Measurements from ENCODE around the gene OLIG2. TPM values are rescaled to one million over a fixed set of nuclear protein-coding genes. Genes with fewer than 3 reads are reported as not detected.

The OLIG2 gene
- total RNA-seq, 2 experiments from 2014 or later = not detected

DNA sequence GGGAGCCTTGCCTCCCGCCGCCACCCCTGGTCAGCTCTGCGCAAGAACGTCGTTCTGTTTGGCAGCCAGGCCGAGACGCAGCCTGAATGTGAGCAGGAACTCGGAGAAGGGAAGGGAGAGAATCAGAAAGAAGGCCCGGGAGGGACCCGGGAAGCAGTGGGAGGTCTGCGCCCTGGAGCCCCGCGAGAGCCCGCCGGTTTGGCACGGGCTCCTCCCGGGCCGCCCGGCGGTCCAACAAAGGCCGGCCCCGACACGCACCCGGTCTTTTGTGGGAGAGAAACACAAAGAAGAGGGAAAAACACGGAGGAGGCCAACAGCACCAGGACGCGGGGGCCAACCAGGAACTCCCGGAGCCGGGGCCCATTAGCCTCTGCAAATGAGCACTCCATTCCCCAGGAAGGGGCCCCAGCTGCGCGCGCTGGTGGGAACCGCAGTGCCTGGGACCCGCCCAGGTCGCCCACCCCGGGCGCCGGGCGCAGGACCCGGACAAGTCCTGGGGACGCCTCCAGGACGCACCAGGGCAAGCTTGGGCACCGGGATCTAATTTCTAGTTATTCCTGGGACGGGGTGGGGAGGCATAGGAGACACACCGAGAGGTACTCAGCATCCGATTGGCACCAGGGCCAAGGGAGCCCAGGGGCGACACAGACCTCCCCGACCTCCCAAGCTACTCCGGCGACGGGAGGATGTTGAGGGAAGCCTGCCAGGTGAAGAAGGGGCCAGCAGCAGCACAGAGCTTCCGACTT lies 2.7 kb upstream of the OLIG2 start:
- no TSS peak for BruUV-seq (replicated peaks)

DNA sequence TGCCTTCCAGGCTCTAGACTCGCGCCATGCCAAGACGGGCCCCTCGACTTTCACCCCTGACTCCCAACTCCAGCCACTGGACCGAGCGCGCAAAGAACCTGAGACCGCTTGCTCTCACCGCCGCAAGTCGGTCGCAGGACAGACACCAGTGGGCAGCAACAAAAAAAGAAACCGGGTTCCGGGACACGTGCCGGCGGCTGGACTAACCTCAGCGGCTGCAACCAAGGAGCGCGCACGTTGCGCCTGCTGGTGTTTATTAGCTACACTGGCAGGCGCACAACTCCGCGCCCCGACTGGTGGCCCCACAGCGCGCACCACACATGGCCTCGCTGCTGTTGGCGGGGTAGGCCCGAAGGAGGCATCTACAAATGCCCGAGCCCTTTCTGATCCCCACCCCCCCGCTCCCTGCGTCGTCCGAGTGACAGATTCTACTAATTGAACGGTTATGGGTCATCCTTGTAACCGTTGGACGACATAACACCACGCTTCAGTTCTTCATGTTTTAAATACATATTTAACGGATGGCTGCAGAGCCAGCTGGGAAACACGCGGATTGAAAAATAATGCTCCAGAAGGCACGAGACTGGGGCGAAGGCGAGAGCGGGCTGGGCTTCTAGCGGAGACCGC lies 2.0 kb upstream of the OLIG2 start:
- no peak overlapping the region for H3K4me2 ChIP-seq (ENCODE audit: low read length)
- H3K4me3 ChIP-seq (ENCODE audit: low read depth, low read length, poor library complexity, severe bottlenecking) = no peak overlapping the region
- ChIA-PET POLR2A (no interaction called here), CTCF (ENCODE audit: unreplicated experiment) (no interaction called here)
- H3K4me1 ChIP-seq (ENCODE audit: insufficient read depth, low read length, poor library complexity, severe bottlenecking) = no peaks in the 10 kb centered on the region
- TF ChIP-seq, protein P1, sequence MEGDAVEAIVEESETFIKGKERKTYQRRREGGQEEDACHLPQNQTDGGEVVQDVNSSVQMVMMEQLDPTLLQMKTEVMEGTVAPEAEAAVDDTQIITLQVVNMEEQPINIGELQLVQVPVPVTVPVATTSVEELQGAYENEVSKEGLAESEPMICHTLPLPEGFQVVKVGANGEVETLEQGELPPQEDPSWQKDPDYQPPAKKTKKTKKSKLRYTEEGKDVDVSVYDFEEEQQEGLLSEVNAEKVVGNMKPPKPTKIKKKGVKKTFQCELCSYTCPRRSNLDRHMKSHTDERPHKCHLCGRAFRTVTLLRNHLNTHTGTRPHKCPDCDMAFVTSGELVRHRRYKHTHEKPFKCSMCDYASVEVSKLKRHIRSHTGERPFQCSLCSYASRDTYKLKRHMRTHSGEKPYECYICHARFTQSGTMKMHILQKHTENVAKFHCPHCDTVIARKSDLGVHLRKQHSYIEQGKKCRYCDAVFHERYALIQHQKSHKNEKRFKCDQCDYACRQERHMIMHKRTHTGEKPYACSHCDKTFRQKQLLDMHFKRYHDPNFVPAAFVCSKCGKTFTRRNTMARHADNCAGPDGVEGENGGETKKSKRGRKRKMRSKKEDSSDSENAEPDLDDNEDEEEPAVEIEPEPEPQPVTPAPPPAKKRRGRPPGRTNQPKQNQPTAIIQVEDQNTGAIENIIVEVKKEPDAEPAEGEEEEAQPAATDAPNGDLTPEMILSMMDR (conservative IDR thresholded peaks at IDR 0.05; ENCODE audit: low read length) = no peak
- TF ChIP-seq EZH2phosphoT487 (IDR thresholded peaks at IDR 0.05; ENCODE audit: borderline replicate concordance, low read depth, low read length) = no peak
- no peaks in the 10 kb centered on the region for H3K79me2 ChIP-seq (ENCODE audit: insufficient read depth, low read depth, low read length)
- BruUV-seq (replicated peaks) = no TSS peak
- no peaks in the 10 kb centered on the region for H3K9me2 ChIP-seq (ENCODE audit: insufficient read depth, low read length)
- no peak for DNase-seq (ENCODE audit: low spot score)
- H3K9me3 ChIP-seq (ENCODE audit: low read length) = no peaks in the 10 kb centered on the region
- intact Hi-C loops (cut with micrococcal nuclease; ENCODE audit: unreplicated experiment) = no loop called here
- no peaks in the 10 kb centered on the region for H4K20me1 ChIP-seq (ENCODE audit: insufficient read depth, low read length)
- H3K36me3 ChIP-seq (ENCODE audit: insufficient read depth, low read length) = no peaks in the 10 kb centered on the region
- no peak overlapping the region for H3K27ac ChIP-seq (ENCODE audit: low read depth, low read length, poor library complexity, severe bottlenecking)
- no peak overlapping the region for H2AFZ ChIP-seq (ENCODE audit: low read length)

More for the DNA sequence above, 2.7 kb upstream of the OLIG2 start:
- H2AFZ ChIP-seq (ENCODE audit: low read length) = no peak overlapping the region
- H3K79me2 ChIP-seq (ENCODE audit: insufficient read depth, low read depth, low read length) = no peaks in the 10 kb centered on the region
- intact Hi-C loops (cut with micrococcal nuclease; ENCODE audit: unreplicated experiment) = no loop called here
- H3K27ac ChIP-seq (ENCODE audit: low read depth, low read length, poor library complexity, severe bottlenecking) = no peak overlapping the region
- POLR2A ChIA-PET = no interaction called here
- H3K4me3 ChIP-seq (ENCODE audit: low read depth, low read length, poor library complexity, severe bottlenecking) = no peak overlapping the region
- H3K9me3 ChIP-seq (ENCODE audit: low read length) = no peaks in the 10 kb centered on the region
- H4K20me1 ChIP-seq (ENCODE audit: insufficient read depth, low read length) = no peaks in the 10 kb centered on the region
- H3K36me3 ChIP-seq (ENCODE audit: insufficient read depth, low read length) = no peaks in the 10 kb centered on the region
- CTCF ChIA-PET (ENCODE audit: unreplicated experiment) = no interaction called here
- no peaks in the 10 kb centered on the region for H3K4me1 ChIP-seq (ENCODE audit: insufficient read depth, low read length, poor library complexity, severe bottlenecking)
- no peak overlapping the region for H3K4me2 ChIP-seq (ENCODE audit: low read length)
- no peaks in the 10 kb centered on the region for H3K9me2 ChIP-seq (ENCODE audit: insufficient read depth, low read length)
- DNase-seq (ENCODE audit: low spot score) = no peak
- TF ChIP-seq EZH2phosphoT487 (IDR thresholded peaks at IDR 0.05; ENCODE audit: borderline replicate concordance, low read depth, low read length) = no peak
- TF ChIP-seq, protein P1 (conservative IDR thresholded peaks at IDR 0.05; ENCODE audit: low read length) = no peak

Data from OCI-LY7 (cell line).